Measurements from ENCODE around the gene SLC49A3. TPM values are rescaled to one million over a fixed set of nuclear protein-coding genes. Genes with fewer than 3 reads are reported as not detected.

Gene SLC49A3
- total and polyA plus RNA-seq, 2 of the 8 experiments (the other 6 are each of a cell fraction or from before 2014, with no cell fraction given) = 5.0 to 8.8 TPM

DNA sequence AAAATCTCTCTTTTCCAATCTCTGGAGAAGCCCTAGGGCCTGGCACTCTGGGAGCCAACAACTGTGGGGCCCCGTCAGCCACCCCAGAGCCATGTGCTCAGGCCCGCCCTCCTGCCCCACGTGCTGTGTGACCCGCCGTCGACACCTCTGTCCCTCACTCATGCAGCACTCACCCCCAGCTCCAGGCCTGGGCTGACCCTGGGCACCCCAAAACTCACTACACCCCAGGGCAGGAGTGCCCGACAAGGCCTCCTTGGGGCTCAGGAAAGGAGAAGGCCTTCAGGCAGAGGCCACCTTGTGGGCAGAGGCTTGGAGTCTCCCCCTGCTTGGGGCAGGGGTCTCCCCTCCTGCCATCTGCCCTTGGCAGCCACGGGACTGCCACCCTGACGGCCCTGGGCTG is 8.9 kb downstream of the SLC49A3 start:
- POLR2A ChIA-PET (ENCODE audit: partially characterized antibody) = interaction anchor here (0.8 to 6.3 kb wide), 8 partner anchors 7 to 77 kb away, joined by 3 to 34 read pairs (median 4); partner anchors contain the start of genes ATP5ME, MYL5 and PCGF3
- H2AK5ac ChIP-seq (ENCODE audit: low read depth, low read length) = no peak overlapping the region
- peaks cover 0 to 13% of the 10 kb centered on the region in 2 experiments for H4K20me1 ChIP-seq (replicated peaks in 1 of 2; ENCODE audit: control insufficient read depth in 1 of 2, insufficient read depth in 2 of 2, low read length in 2 of 2)
- H3K14ac ChIP-seq (ENCODE audit: insufficient read length) = no peak overlapping the region
- H2BK12ac ChIP-seq (ENCODE audit: low read depth, low read length) = 0 out of 2 replicates have a peak overlapping the region, but pooled peaks have one; percentile 39
- H3K79me2 ChIP-seq (ENCODE audit: control insufficient read depth in 1 of 2, insufficient read depth in 2 of 2, low read length in 2 of 2) = no peaks in the 10 kb centered on the region
- H3K23me2 ChIP-seq (ENCODE audit: low read depth, low read length) = 0 out of 2 replicates have a peak, but pooled peaks cover under 1% of the 10 kb centered on the region
- no peaks in the 10 kb centered on the region for H3K36me3 ChIP-seq (ENCODE audit: control insufficient read depth in 2 of 4, insufficient read depth in 4 of 4, low read length in 3 of 4)
- H3K9ac ChIP-seq (replicated peaks in 1 of 4; ENCODE audit: extremely low read depth in 1 of 4, low read depth in 3 of 4, low read length in 3 of 4) = no peak overlapping the region
- CTCF ChIA-PET (ENCODE audit: partially characterized antibody) = interaction anchor here (1.4 kb wide), 2 partner anchors 21 to 32 kb away, joined by 4 read pairs; no protein-coding TSS in a partner anchor
- peaks cover 0 to 19% (median 6%) of the 10 kb centered on the region in 4 experiments; a peak in 5 of 7 replicates for H3K4me1 ChIP-seq (replicated peaks in 1 of 4; ENCODE audit: control insufficient read depth in 3 of 4, insufficient read depth in 4 of 4, low read length in 3 of 4)
- peak overlapping the region; percentile 58 to 62 for H3K4me2 ChIP-seq (ENCODE audit: insufficient read depth in 1 of 2, low read depth in 2 of 2, low read length in 2 of 2)
- H3K23ac ChIP-seq (ENCODE audit: insufficient read length) = no peak overlapping the region
- no peak overlapping the region for H4K5ac ChIP-seq (ENCODE audit: insufficient read length, low read depth, low read length)
- WGBS, 2 experiments (ENCODE audit: extremely low coverage in 1 of 2, insufficient coverage in 1 of 2, insufficient read length in 1 of 2, insufficient replicate concordance in 2 of 2, low coverage in 1 of 2, low lambda C conversion rate in 2 of 2, missing lambda C conversion rate in 1 of 2) = 88% methylated on average over 9 of the region's 9 CpGs; no CpG with 5 or more reads in 1 of the 2 experiments
- H3K4ac ChIP-seq (replicated peaks; ENCODE audit: insufficient read length, low read depth, low read length) = peak overlapping the region; percentile 67
- no peak overlapping the region for H2BK120ac ChIP-seq (replicated peaks; ENCODE audit: low read depth, low read length)
- no peak overlapping the region for H2BK5ac ChIP-seq (ENCODE audit: low read depth, low read length)
- no peak overlapping the region for H3K56ac ChIP-seq (replicated peaks; ENCODE audit: insufficient read length, low read depth, low read length)
- H2AFZ ChIP-seq (ENCODE audit: low read length) = no peak overlapping the region
- H2BK15ac ChIP-seq (ENCODE audit: low read length) = 0 out of 2 replicates have a peak overlapping the region, but pooled peaks have one; percentile 29
- no peaks in the 10 kb centered on the region; a peak in 2 of 7 replicates for H3K27me3 ChIP-seq (replicated peaks in 1 of 4; ENCODE audit: control insufficient read depth in 3 of 4, extremely low read depth in 1 of 4, insufficient read depth in 3 of 4, low read length in 3 of 4)
- TF ChIP-seq EGR1 (IDR thresholded peaks at IDR 0.05; ENCODE audit: borderline replicate concordance, low read depth, low read length) (no peak), TAF1 (IDR thresholded peaks at IDR 0.05; ENCODE audit: low read depth, low read length) (no peak), CBX8 (IDR thresholded peaks at IDR 0.05; ENCODE audit: borderline replicate concordance, low read depth, low read length) (no peak), SUZ12 (IDR thresholded peaks at IDR 0.05; ENCODE audit: low read length) (no peak)
- TF ChIP-seq, protein P1, sequence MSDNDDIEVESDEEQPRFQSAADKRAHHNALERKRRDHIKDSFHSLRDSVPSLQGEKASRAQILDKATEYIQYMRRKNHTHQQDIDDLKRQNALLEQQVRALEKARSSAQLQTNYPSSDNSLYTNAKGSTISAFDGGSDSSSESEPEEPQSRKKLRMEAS (IDR thresholded peaks at IDR 0.05) = peak; percentile 74
- TF ChIP-seq, protein P2, sequence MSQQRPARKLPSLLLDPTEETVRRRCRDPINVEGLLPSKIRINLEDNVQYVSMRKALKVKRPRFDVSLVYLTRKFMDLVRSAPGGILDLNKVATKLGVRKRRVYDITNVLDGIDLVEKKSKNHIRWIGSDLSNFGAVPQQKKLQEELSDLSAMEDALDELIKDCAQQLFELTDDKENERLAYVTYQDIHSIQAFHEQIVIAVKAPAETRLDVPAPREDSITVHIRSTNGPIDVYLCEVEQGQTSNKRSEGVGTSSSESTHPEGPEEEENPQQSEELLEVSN (IDR thresholded peaks at IDR 0.05) = peak; percentile 81
- H3K4me3 ChIP-seq (ENCODE audit: extremely low read depth in 1 of 4, insufficient read depth in 2 of 4, low read depth in 3 of 4, low read length in 4 of 4) = peak overlapping the region in 1 of 4 experiments; percentile 74; a peak in 2 of 8 replicates
- no peak for DNase-seq (ENCODE audit: low read depth in 1 of 2, low spot score in 2 of 2)
- no peaks in the 10 kb centered on the region for H3K9me3 ChIP-seq (ENCODE audit: insufficient read depth in 2 of 2, low read depth in 1 of 2, low read length in 1 of 2)
- peak overlapping the region; percentile 56 for H4K91ac ChIP-seq (replicated peaks; ENCODE audit: insufficient read length, low read length)
- no peaks in the 10 kb centered on the region for H3K79me1 ChIP-seq (ENCODE audit: low read depth, low read length)
- no peak overlapping the region for H2BK20ac ChIP-seq (ENCODE audit: low read length)
- H3K18ac ChIP-seq (ENCODE audit: extremely low read depth, low read length) = no peak overlapping the region
- no peak overlapping the region for H4K8ac ChIP-seq (ENCODE audit: extremely low read depth, insufficient read depth, low read length)
- H3K27ac ChIP-seq (ENCODE audit: low read depth, low read length) = no peak overlapping the region
- FAIRE-seq = no peak

Data from H1 (cell line).